Gastroesophageal sphincter (tissue), 3 donors: Measurements from ENCODE around the gene JOSD2.

Experiments used
- EP300 ChIP-seq: sonication (generic); formaldehyde crosslinking; IDR thresholded peaks from one replicate; pipeline ENCODE4 v1.6.1; 2017; ENCODE audit warnings: antibody characterized with exemption, mild to moderate bottlenecking
- POLR2A ChIP-seq, 2 donors: fragments of 450-650 bp; IDR thresholded peaks; one replicate each; pipeline ENCODE4 v1.6.1; 2017; ENCODE audit warnings: antibody characterized with exemption in 2 of 2, mild to moderate bottlenecking in 2 of 2, moderate library complexity in 1 of 2
- POLR2AphosphoS5 ChIP-seq: sonication (generic); formaldehyde crosslinking; IDR thresholded peaks from one replicate; pipeline ENCODE4 v1.6.1; 2017; ENCODE audit warnings: antibody characterized with exemption
- TF ChIP-seq, protein P1 (sequence below), 4 experiments: fragments of 200-600 bp in 2 of 4; fragments of 450-650 bp in 2 of 4; sonication (generic) in 1 of 4; IDR thresholded peaks; one replicate each; pipeline ENCODE4 v1.5.1; 2017 to 2019; ENCODE audit warnings: antibody characterized with exemption in 4 of 4, mild to moderate bottlenecking in 2 of 4, moderate library complexity in 2 of 4

DNA sequence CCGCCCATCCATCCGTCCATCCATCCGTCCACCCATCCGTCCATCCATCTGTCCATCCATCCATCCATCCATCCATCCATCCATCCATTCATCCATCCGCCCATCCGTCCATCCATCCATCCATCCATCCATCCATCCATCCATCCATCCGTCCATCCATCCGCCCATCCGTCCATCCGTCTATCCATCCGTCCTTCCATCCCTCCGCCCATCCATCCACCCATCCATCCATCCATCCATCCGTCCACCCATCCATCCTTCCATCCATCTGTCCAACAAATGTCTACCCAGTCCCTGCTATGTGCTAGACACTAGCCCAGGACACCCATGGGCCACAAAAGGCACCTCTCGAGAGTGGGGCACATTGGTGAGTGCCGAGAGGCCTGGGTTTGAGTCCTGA lies 41.5 kb upstream of the JOSD2 start:
- TF ChIP-seq, protein P1, sequence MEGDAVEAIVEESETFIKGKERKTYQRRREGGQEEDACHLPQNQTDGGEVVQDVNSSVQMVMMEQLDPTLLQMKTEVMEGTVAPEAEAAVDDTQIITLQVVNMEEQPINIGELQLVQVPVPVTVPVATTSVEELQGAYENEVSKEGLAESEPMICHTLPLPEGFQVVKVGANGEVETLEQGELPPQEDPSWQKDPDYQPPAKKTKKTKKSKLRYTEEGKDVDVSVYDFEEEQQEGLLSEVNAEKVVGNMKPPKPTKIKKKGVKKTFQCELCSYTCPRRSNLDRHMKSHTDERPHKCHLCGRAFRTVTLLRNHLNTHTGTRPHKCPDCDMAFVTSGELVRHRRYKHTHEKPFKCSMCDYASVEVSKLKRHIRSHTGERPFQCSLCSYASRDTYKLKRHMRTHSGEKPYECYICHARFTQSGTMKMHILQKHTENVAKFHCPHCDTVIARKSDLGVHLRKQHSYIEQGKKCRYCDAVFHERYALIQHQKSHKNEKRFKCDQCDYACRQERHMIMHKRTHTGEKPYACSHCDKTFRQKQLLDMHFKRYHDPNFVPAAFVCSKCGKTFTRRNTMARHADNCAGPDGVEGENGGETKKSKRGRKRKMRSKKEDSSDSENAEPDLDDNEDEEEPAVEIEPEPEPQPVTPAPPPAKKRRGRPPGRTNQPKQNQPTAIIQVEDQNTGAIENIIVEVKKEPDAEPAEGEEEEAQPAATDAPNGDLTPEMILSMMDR (IDR thresholded peaks at IDR 0.05) = no peak
- TF ChIP-seq POLR2A (IDR thresholded peaks at IDR 0.05) = no peak
- TF ChIP-seq POLR2AphosphoS5 = no peak
- TF ChIP-seq EP300 = no peak
